K562 (cell line): ENCODE measurements around the gene ARMCX5. TPM values are rescaled to one million over a fixed set of nuclear protein-coding genes. Genes with fewer than 3 reads are reported as not detected.

Experiments used
- ATF7 ChIP-seq: fragments of 450-650 bp; IDR thresholded peaks from 2 replicates; pipeline ENCODE4 v1.7.1; 2014; ENCODE audit warnings: mild to moderate bottlenecking, moderate library complexity
- NR1H2 ChIP-seq: sonication (generic); formaldehyde crosslinking; IDR thresholded peaks from 2 replicates; pipeline ENCODE4 v1.4.0; 2020; ENCODE audit warnings: mild to moderate bottlenecking, missing genetic modification reagents
- polyA plus RNA-seq, 8 experiments: library from polyadenylated mRNA; depleted of rRNA in 4 of 8; stranded (reverse) in 5 of 8; unstranded in 3 of 8; fragments of >200 nt; fragmentation: Nextera tagmentation in 2 of 8; fragmentation: Illumina TruSeq in 1 of 8; extraction: Ambion mirVana in 2 of 8; extraction: Trizol in 1 of 8; gene quantifications; 2 replicates each; pipeline versions ENCODE4 v1.2.1 to v1.2.3, GENCODE V29; 2011 to 2014; ENCODE audit warnings: inconsistent platforms in 1 of 8, missing spikeins in 1 of 8
- total RNA-seq, 7 experiments: library from RNA; depleted of rRNA in 6 of 7; stranded (reverse); fragments of >200 nt in 6 of 7; fragmentation: Illumina TruSeq in 2 of 7; extraction: Trizol in 2 of 7; gene quantifications; 2 replicates each; pipeline versions ENCODE4 v1.2.1 to v1.2.3, GENCODE V29; 2011 to 2021; ENCODE audit warnings: low replicate concordance in 1 of 7

ARMCX5 gene
- total and polyA plus RNA-seq, 9 of the 15 experiments (the other 6 are each of a cell fraction or from before 2014, with no cell fraction given): 13.4 to 29.4 (median 17.3) TPM

DNA sequence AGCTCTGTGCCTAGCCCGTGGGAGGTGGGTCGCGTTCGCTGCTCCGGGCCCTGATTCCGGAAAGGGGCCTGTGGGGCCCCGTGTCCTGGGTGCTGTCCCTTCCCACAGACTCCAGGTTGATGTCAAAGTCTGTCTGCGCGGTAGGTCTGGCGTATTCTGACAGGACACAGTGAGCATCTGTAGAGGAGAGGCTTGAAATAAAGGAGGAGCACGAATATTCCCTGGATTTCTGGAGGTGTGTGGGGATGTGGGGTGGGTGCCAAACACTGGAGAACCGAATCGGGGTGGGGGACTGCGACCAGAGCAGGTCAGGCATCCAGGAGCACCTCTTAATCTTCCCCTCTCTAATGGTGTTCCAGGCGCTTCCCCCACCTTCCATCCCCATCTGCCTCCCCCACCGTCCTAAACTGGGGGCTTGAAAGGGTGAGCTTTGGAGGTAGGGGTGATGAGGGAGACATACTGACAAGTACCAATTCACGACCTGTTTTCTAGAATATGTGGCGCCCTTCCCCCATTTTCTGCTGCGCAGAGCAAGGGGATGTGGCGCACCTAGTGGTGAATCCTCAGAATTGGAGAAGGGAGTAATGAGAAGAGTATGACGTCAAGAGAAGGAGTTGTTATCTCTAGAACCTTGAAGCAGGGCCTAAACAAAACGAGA lies 52.8 kb downstream of the ARMCX5 start (continued):
- TF ChIP-seq NR1H2 (CRISPR knock-in tag) (no peak), ATF7 (0 out of 2 replicates have a peak, but pooled peaks have one; percentile 17)
- TF ChIP-seq, all 486 proteins: peak for 4

Other genes starting within 250 kb of the ARMCX5 start
- gene NXF2B, start 159.5 kb upstream of the ARMCX5 start, total RNA-seq (2014; rRNA removed): 1.7 and 3.4 TPM in 2 replicates
- 6.4 and 7.1 TPM in 2 replicates for gene NXF2B, start 159.5 kb upstream of the ARMCX5 start, total RNA-seq (2014; rRNA removed; fragmentation: Illumina TruSeq; extraction: Trizol)
- 4.7 and 5.8 TPM in 2 replicates for gene NXF2B, start 159.5 kb upstream of the ARMCX5 start, total RNA-seq (2015; rRNA removed; fragmentation: Illumina TruSeq; extraction: Trizol)
- gene NXF2B, start 159.5 kb upstream of the ARMCX5 start, total RNA-seq (2021): 7.7 and 8.0 TPM in 2 replicates
- 0.91 and 0.93 TPM in 2 replicates for gene NXF2B, start 159.5 kb upstream of the ARMCX5 start, polyA plus RNA-seq (2011; rRNA removed)
- 5.5 and 5.8 TPM in 2 replicates for gene NXF2B, start 159.5 kb upstream of the ARMCX5 start, polyA plus RNA-seq (2014; fragmentation: Illumina TruSeq; extraction: Trizol)
- 10 to 100 TPM in 1 of 2 experiments, 1 to 10 TPM in 1; 7.8 to 16.1 TPM for gene NXF2B, start 159.5 kb upstream of the ARMCX5 start, polyA plus RNA-seq (2014; fragmentation: Nextera tagmentation; extraction: Ambion mirVana)
- 0.80 and 1.8 TPM in 2 replicates for gene NXF2B, start 159.5 kb upstream of the ARMCX5 start, polyA plus RNA-seq (2014; rRNA removed)
- not detected in 2 replicates for gene TCP11X2, start 127.7 kb upstream of the ARMCX5 start, total RNA-seq (2014; rRNA removed)
- gene TCP11X2, start 127.7 kb upstream of the ARMCX5 start, total RNA-seq (2014; rRNA removed; fragmentation: Illumina TruSeq; extraction: Trizol): not detected in 2 replicates
- gene TCP11X2, start 127.7 kb upstream of the ARMCX5 start, total RNA-seq (2015; rRNA removed; fragmentation: Illumina TruSeq; extraction: Trizol): not detected in 2 replicates
- gene TCP11X2, start 127.7 kb upstream of the ARMCX5 start, total RNA-seq (2021): not detected in 2 replicates
- not detected in 2 replicates for gene TCP11X2, start 127.7 kb upstream of the ARMCX5 start, polyA plus RNA-seq (2011; rRNA removed)
- gene TCP11X2, start 127.7 kb upstream of the ARMCX5 start, polyA plus RNA-seq (2014; fragmentation: Illumina TruSeq; extraction: Trizol): not detected in 2 replicates
- gene TCP11X2, start 127.7 kb upstream of the ARMCX5 start, polyA plus RNA-seq (2014; fragmentation: Nextera tagmentation; extraction: Ambion mirVana): not detected
- gene TCP11X2, start 127.7 kb upstream of the ARMCX5 start, polyA plus RNA-seq (2014; rRNA removed): not detected in 2 replicates
- gene TMSB15A, start 82.8 kb upstream of the ARMCX5 start, total RNA-seq (2014; rRNA removed): 0.49 and 1.1 TPM in 2 replicates
- 0.91 and 1.2 TPM in 2 replicates for gene TMSB15A, start 82.8 kb upstream of the ARMCX5 start, total RNA-seq (2014; rRNA removed; fragmentation: Illumina TruSeq; extraction: Trizol)
- gene TMSB15A, start 82.8 kb upstream of the ARMCX5 start, total RNA-seq (2015; rRNA removed; fragmentation: Illumina TruSeq; extraction: Trizol): 0.54 and 0.87 TPM in 2 replicates
- 0.49 TPM in 1 of 2 replicates, not detected in the other for gene TMSB15A, start 82.8 kb upstream of the ARMCX5 start, total RNA-seq (2021)
- 0.61 and 1.6 TPM in 2 replicates for gene TMSB15A, start 82.8 kb upstream of the ARMCX5 start, polyA plus RNA-seq (2011; rRNA removed)
- 0.78 and 1.1 TPM in 2 replicates for gene TMSB15A, start 82.8 kb upstream of the ARMCX5 start, polyA plus RNA-seq (2014; fragmentation: Illumina TruSeq; extraction: Trizol)
- 1 to 10 TPM; 1.2 to 1.6 TPM for gene TMSB15A, start 82.8 kb upstream of the ARMCX5 start, polyA plus RNA-seq (2014; fragmentation: Nextera tagmentation; extraction: Ambion mirVana)
- 0.39 and 0.85 TPM in 2 replicates for gene TMSB15A, start 82.8 kb upstream of the ARMCX5 start, polyA plus RNA-seq (2014; rRNA removed)
- gene GPRASP1, start 52.0 kb downstream of the ARMCX5 start, total RNA-seq (2014; rRNA removed): 0.23 and 0.29 TPM in 2 replicates
- gene GPRASP1, start 52.0 kb downstream of the ARMCX5 start, total RNA-seq (2014; rRNA removed; fragmentation: Illumina TruSeq; extraction: Trizol): 0.55 and 0.57 TPM in 2 replicates
- 0.49 and 0.94 TPM in 2 replicates for gene GPRASP1, start 52.0 kb downstream of the ARMCX5 start, total RNA-seq (2015; rRNA removed; fragmentation: Illumina TruSeq; extraction: Trizol)
- 0.29 and 0.38 TPM in 2 replicates for gene GPRASP1, start 52.0 kb downstream of the ARMCX5 start, total RNA-seq (2021)
- 0.14 and 0.20 TPM in 2 replicates for gene GPRASP1, start 52.0 kb downstream of the ARMCX5 start, polyA plus RNA-seq (2011; rRNA removed)
- 0.18 and 0.24 TPM in 2 replicates for gene GPRASP1, start 52.0 kb downstream of the ARMCX5 start, polyA plus RNA-seq (2014; fragmentation: Illumina TruSeq; extraction: Trizol)
- under 1 TPM; 0.01 to 0.10 TPM for gene GPRASP1, start 52.0 kb downstream of the ARMCX5 start, polyA plus RNA-seq (2014; fragmentation: Nextera tagmentation; extraction: Ambion mirVana)
- gene GPRASP1, start 52.0 kb downstream of the ARMCX5 start, polyA plus RNA-seq (2014; rRNA removed): 0.16 and 0.40 TPM in 2 replicates
- gene GPRASP2, start 112.9 kb downstream of the ARMCX5 start, total RNA-seq (2014; rRNA removed): 2.1 and 2.7 TPM in 2 replicates
- 3.3 TPM in 2 replicates for gene GPRASP2, start 112.9 kb downstream of the ARMCX5 start, total RNA-seq (2014; rRNA removed; fragmentation: Illumina TruSeq; extraction: Trizol)
- gene GPRASP2, start 112.9 kb downstream of the ARMCX5 start, total RNA-seq (2015; rRNA removed; fragmentation: Illumina TruSeq; extraction: Trizol): 2.6 and 3.0 TPM in 2 replicates
- 1.7 and 2.2 TPM in 2 replicates for gene GPRASP2, start 112.9 kb downstream of the ARMCX5 start, total RNA-seq (2021)
- gene GPRASP2, start 112.9 kb downstream of the ARMCX5 start, polyA plus RNA-seq (2011; rRNA removed): 0.61 and 1.6 TPM in 2 replicates
- 2.3 TPM in 2 replicates for gene GPRASP2, start 112.9 kb downstream of the ARMCX5 start, polyA plus RNA-seq (2014; fragmentation: Illumina TruSeq; extraction: Trizol)
- gene GPRASP2, start 112.9 kb downstream of the ARMCX5 start, polyA plus RNA-seq (2014; fragmentation: Nextera tagmentation; extraction: Ambion mirVana): 1 to 10 TPM; 1.2 to 1.6 TPM
- 1.4 and 2.4 TPM in 2 replicates for gene GPRASP2, start 112.9 kb downstream of the ARMCX5 start, polyA plus RNA-seq (2014; rRNA removed)
- 0.50 and 0.78 TPM in 2 replicates for gene GPRASP3, start 121.2 kb downstream of the ARMCX5 start, total RNA-seq (2014; rRNA removed)
- 1.3 and 1.5 TPM in 2 replicates for gene GPRASP3, start 121.2 kb downstream of the ARMCX5 start, total RNA-seq (2014; rRNA removed; fragmentation: Illumina TruSeq; extraction: Trizol)
- gene GPRASP3, start 121.2 kb downstream of the ARMCX5 start, total RNA-seq (2015; rRNA removed; fragmentation: Illumina TruSeq; extraction: Trizol): 1.4 and 1.9 TPM in 2 replicates
- gene GPRASP3, start 121.2 kb downstream of the ARMCX5 start, total RNA-seq (2021): 1.1 and 1.8 TPM in 2 replicates
- gene GPRASP3, start 121.2 kb downstream of the ARMCX5 start, polyA plus RNA-seq (2011; rRNA removed): 0.24 and 0.96 TPM in 2 replicates
- 1.1 and 1.2 TPM in 2 replicates for gene GPRASP3, start 121.2 kb downstream of the ARMCX5 start, polyA plus RNA-seq (2014; fragmentation: Illumina TruSeq; extraction: Trizol)
- gene GPRASP3, start 121.2 kb downstream of the ARMCX5 start, polyA plus RNA-seq (2014; fragmentation: Nextera tagmentation; extraction: Ambion mirVana): 1 to 10 TPM in 1 of 2 experiments, under 1 TPM in 1; 0.63 to 1.1 TPM
- gene GPRASP3, start 121.2 kb downstream of the ARMCX5 start, polyA plus RNA-seq (2014; rRNA removed): 0.66 and 0.77 TPM in 2 replicates